DOHH2 (cell line): ENCODE measurements around the gene IFT25.

ENCODE experiments used
- H3F3A ChIP-seq: fragments of 200-600 bp; sonication (generic), shearing (Covaris generic); 2 replicates; pipeline ENCODE4 v1.6.0; 2016; ENCODE audit warnings: antibody characterized with exemption, mild to moderate bottlenecking; ENCODE audit not compliant: control insufficient read depth, insufficient read depth
- H3K27ac ChIP-seq: fragments of 200-600 bp; sonication (generic); 2 replicates; pipeline ENCODE4 v1.5.1; 2014; ENCODE audit warnings: low read depth, mild to moderate bottlenecking, low read length, moderate library complexity
- H3K27me3 ChIP-seq: fragments of 200-600 bp; sonication (generic); 2 replicates; pipeline ENCODE4 v1.6.1; 2014; ENCODE audit warnings: mild to moderate bottlenecking, low read length, mixed read lengths; ENCODE audit not compliant: control insufficient read depth
- H3K36me3 ChIP-seq: fragments of 200-600 bp; sonication (generic); 2 replicates; pipeline ENCODE4 v1.6.1; 2014; ENCODE audit warnings: mild to moderate bottlenecking, low read length, moderate library complexity, mixed read lengths; ENCODE audit not compliant: control insufficient read depth
- H3K4me1 ChIP-seq: fragments of 200-600 bp; sonication (generic); 2 replicates; pipeline ENCODE4 v1.6.1; 2014; ENCODE audit warnings: mild to moderate bottlenecking, low read length, mixed read lengths; ENCODE audit not compliant: control insufficient read depth
- H3K4me2 ChIP-seq: fragments of 200-600 bp; sonication (generic); 2 replicates; pipeline ENCODE4 v1.6.0; 2014; ENCODE audit warnings: mild to moderate bottlenecking, low read length, moderate library complexity
- H3K4me3 ChIP-seq: fragments of 200-600 bp; sonication (generic); 2 replicates; pipeline ENCODE4 v1.5.1; 2014; ENCODE audit warnings: mild to moderate bottlenecking, low read length, mixed read lengths
- H3K79me2 ChIP-seq: fragments of 200-600 bp; sonication (generic); 2 replicates; pipeline ENCODE4 v1.6.1; 2014; ENCODE audit warnings: mild to moderate bottlenecking, low read length, mixed read lengths; ENCODE audit not compliant: control insufficient read depth
- H3K9me2 ChIP-seq: fragments of 200-600 bp; sonication (generic); replicated peaks from 2 replicates; pipeline ENCODE4 v1.6.1; 2014; ENCODE audit warnings: mild to moderate bottlenecking, low read length, mixed read lengths; ENCODE audit not compliant: control insufficient read depth
- H3K9me3 ChIP-seq: fragments of 200-600 bp; sonication (generic); 2 replicates; pipeline ENCODE4 v1.6.1; 2014; ENCODE audit warnings: antibody characterized with exemption, low read length, mixed read lengths; ENCODE audit not compliant: control insufficient read depth, insufficient read depth
- H4K20me1 ChIP-seq: fragments of 200-600 bp; sonication (generic); 2 replicates; pipeline ENCODE4 v1.6.0; 2014; ENCODE audit warnings: low read depth, mild to moderate bottlenecking, antibody characterized with exemption, low read length, moderate library complexity; ENCODE audit not compliant: control insufficient read depth, insufficient read depth
- EZH2phosphoT487 ChIP-seq: fragments of 200-600 bp; sonication (generic); IDR thresholded peaks from 2 replicates; pipeline ENCODE4 v1.6.1; 2017; ENCODE audit warnings: borderline replicate concordance, mild to moderate bottlenecking, antibody characterized with exemption, low read length, moderate library complexity, mixed read lengths
- TF ChIP-seq, protein P1 (sequence below): fragments of 200-600 bp; sonication (generic); IDR thresholded peaks from one replicate; pipeline ENCODE4 v1.5.1; 2014; ENCODE audit warnings: antibody characterized with exemption, mild to moderate bottlenecking, low read depth, low read length; ENCODE audit not compliant: poor library complexity, severe bottlenecking

The IFT25 gene

DNA sequence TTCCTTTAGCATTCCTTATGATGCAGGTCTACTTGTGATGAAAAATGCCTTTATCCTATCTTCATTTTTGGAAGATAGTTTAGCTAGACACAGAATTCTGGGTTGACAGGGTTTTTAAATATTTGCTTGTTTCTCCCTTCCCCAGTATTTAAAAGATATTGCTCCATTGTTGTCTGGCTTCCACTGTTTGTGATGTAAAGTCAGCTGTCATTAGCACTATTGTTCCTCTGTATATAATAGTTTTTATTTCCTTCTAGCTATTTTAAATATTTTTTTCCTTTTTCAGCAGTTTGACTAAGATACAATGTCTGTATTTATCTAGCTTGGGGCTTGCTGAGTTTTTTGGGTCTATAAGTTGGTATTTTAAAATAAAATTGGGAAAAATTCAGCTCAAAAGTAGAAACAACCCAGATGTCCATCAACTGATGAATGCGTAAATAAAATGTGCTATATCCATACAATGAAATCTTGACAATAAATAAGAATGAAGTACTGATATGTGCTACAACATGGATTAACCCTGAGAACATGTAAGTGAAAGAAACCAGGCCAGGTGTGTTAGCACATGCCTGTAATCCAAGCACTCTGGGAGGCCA is 11.2 kb downstream of the IFT25 start:
- H3K36me3 ChIP-seq = peaks cover 44% of the 10 kb centered on the region
- H3K9me3 ChIP-seq = peaks cover 9% of the 10 kb centered on the region
- H3F3A ChIP-seq = no peaks in the 10 kb centered on the region
- no peak overlapping the region for H3K4me3 ChIP-seq
- TF ChIP-seq, protein P1, sequence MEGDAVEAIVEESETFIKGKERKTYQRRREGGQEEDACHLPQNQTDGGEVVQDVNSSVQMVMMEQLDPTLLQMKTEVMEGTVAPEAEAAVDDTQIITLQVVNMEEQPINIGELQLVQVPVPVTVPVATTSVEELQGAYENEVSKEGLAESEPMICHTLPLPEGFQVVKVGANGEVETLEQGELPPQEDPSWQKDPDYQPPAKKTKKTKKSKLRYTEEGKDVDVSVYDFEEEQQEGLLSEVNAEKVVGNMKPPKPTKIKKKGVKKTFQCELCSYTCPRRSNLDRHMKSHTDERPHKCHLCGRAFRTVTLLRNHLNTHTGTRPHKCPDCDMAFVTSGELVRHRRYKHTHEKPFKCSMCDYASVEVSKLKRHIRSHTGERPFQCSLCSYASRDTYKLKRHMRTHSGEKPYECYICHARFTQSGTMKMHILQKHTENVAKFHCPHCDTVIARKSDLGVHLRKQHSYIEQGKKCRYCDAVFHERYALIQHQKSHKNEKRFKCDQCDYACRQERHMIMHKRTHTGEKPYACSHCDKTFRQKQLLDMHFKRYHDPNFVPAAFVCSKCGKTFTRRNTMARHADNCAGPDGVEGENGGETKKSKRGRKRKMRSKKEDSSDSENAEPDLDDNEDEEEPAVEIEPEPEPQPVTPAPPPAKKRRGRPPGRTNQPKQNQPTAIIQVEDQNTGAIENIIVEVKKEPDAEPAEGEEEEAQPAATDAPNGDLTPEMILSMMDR = no peak
- no peak for TF ChIP-seq EZH2phosphoT487
- H4K20me1 ChIP-seq = no peaks in the 10 kb centered on the region
- no peak overlapping the region for H3K27ac ChIP-seq
- no peaks in the 10 kb centered on the region for H3K4me1 ChIP-seq
- no peaks in the 10 kb centered on the region for H3K27me3 ChIP-seq
- H3K9me2 ChIP-seq = no peaks in the 10 kb centered on the region
- peaks cover 3% of the 10 kb centered on the region; the same call in 1 of the 2 replicates for H3K79me2 ChIP-seq
- no peak overlapping the region for H3K4me2 ChIP-seq

DNA sequence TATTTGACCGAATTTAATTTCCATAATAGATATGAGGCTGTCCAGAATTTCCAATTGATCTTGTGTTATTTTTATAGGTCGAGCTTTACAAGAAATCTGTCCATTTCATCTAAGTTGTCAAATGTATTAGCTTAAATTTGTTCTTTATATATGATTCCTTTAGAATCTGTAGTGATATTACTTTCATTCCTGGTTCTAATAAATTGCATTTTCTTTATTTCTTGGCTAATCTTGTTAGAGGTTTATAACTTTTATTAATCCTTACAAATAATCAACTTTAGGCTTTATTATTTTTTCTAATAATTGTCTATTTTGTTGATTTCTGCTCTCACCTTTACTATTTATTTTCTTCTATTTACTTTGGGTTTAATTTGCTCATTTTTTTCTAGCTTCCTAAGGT is 14.0 kb downstream of the IFT25 start:
- Histone ChIP-seq H3K9me2 (no peaks in the 10 kb centered on the region), H4K20me1 (no peaks in the 10 kb centered on the region), H3F3A (no peaks in the 10 kb centered on the region), H3K4me2 (no peak overlapping the region), H3K4me1 (no peaks in the 10 kb centered on the region), H3K4me3 (no peak overlapping the region), H3K27me3 (no peaks in the 10 kb centered on the region), H3K27ac (no peak overlapping the region), H3K79me2 (no peaks in the 10 kb centered on the region; the same call in 1 of the 2 replicates), H3K36me3 (peaks cover 48% of the 10 kb centered on the region), H3K9me3 (peaks cover 9% of the 10 kb centered on the region)
- no peak for TF ChIP-seq EZH2phosphoT487
- TF ChIP-seq, protein P1 = no peak

DNA sequence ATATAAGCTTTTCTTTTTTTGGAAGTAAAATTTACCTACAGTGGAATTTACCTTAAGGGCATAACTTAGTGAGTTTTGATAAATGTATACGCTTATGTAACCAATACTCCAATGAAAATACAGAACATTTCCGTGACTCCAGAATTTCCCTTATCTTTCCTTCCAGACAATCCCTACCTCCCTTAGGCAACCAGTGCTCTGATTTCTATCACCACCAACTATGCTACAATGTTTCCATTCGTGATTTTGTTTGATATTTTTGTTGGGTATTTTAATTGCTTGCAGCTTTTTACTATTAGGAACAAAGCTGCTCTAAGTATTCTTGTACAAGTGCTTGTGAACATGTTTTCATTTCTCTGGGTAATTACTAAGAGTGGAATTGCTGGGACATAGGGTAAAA is 14.6 kb downstream of the IFT25 start:
- Histone ChIP-seq H3K27ac (no peak overlapping the region), H3K9me2 (no peaks in the 10 kb centered on the region), H3K4me2 (no peak overlapping the region), H4K20me1 (no peaks in the 10 kb centered on the region), H3K36me3 (peaks cover 43% of the 10 kb centered on the region), H3K4me3 (no peak overlapping the region), H3K79me2 (no peaks in the 10 kb centered on the region; the same call in 1 of the 2 replicates), H3K27me3 (no peaks in the 10 kb centered on the region), H3K4me1 (no peaks in the 10 kb centered on the region), H3F3A (no peaks in the 10 kb centered on the region), H3K9me3 (peaks cover 9% of the 10 kb centered on the region)
- TF ChIP-seq EZH2phosphoT487 = no peak
- TF ChIP-seq, protein P1 = no peak
